Immature natural killer cell (primary cell): ENCODE data around the gene AKR1B1. TPM values are rescaled to one million over a fixed set of nuclear protein-coding genes. Genes with fewer than 3 reads are reported as not detected.

Experiments used
- DNase-seq, 3 donors: peaks; one replicate each; pipeline ENCODE4 v3.0.0; 2022; ENCODE audit warnings: mixed read lengths in 1 of 3
- H3K27ac Mint-ChIP-seq, 6 donors: one replicate each; pipeline ENCODE4 v1.8.0; 2020; ENCODE audit warnings: mixed read lengths in 6 of 6, mild to moderate bottlenecking in 5 of 6, inconsistent platforms in 4 of 6, moderate library complexity in 3 of 6
- H3K27me3 Mint-ChIP-seq, 3 donors: one replicate each; pipeline ENCODE4 v1.8.0; 2020 to 2021; ENCODE audit warnings: low read depth in 3 of 3, mild to moderate bottlenecking in 3 of 3, mixed read lengths in 3 of 3, moderate library complexity in 3 of 3, inconsistent platforms in 1 of 3
- H3K36me3 Mint-ChIP-seq, 3 donors: one replicate each; pipeline ENCODE4 v1.8.0; 2020; ENCODE audit warnings: mixed read lengths in 3 of 3, inconsistent platforms in 2 of 3, mild to moderate bottlenecking in 2 of 3
- H3K4me1 Mint-ChIP-seq, 2 donors: one replicate each; pipeline ENCODE4 v1.8.0; 2020; ENCODE audit warnings: inconsistent platforms in 2 of 2, mild to moderate bottlenecking in 2 of 2, mixed read lengths in 2 of 2, moderate library complexity in 1 of 2
- H3K4me3 Mint-ChIP-seq, 5 donors: one replicate each; pipeline ENCODE4 v1.8.0; 2020; ENCODE audit warnings: mild to moderate bottlenecking in 5 of 5, mixed read lengths in 5 of 5, inconsistent platforms in 3 of 5, moderate library complexity in 3 of 5
- H3K9me3 Mint-ChIP-seq, 6 donors: one replicate each; pipeline ENCODE4 v1.8.0; 2020; ENCODE audit warnings: mild to moderate bottlenecking in 6 of 6, mixed read lengths in 6 of 6, inconsistent platforms in 4 of 6, moderate library complexity in 3 of 6
- polyA plus RNA-seq, 3 donors: library from polyadenylated mRNA; unstranded; fragments of 300-500 nt; fragmentation: Illumina TruSeq; gene quantifications; one replicate each; pipeline ENCODE4 v1.2.3, GENCODE V29; 2021

AKR1B1 gene
- polyA plus RNA-seq, 3 donors from 2014 or later, result 173 to 265 (median 176) TPM

DNA sequence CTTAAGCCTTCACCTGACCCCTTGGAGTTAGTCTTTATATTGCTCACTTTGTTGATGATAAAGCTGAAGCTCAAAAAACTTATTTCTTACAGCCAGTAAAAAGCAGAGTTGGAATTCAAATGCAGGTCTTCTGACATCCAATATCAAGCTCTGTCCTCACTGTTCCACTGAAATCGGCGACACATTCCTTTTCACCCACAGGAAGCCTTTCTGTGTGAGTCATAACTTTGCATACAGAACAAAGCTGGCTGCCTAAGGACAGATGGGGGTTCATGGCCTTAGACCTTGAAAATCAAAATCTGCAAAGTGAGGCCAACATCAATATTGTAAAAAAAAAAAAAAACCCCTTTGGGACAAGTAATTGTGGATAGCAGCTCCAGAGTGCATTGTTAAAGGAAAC lies 21.8 kb upstream of the AKR1B1 start:
- Mint-ChIP-seq H3K9me3 (no peaks in the 10 kb centered on the region), H3K4me1 (no peaks in the 10 kb centered on the region), H3K4me3 (no peak overlapping the region), H3K36me3 (no peaks in the 10 kb centered on the region), H3K27me3 (peaks cover 0 to 9% (median 3%) of the 10 kb centered on the region in 3 donors), H3K27ac (no peak overlapping the region)
- no peak for DNase-seq

DNA sequence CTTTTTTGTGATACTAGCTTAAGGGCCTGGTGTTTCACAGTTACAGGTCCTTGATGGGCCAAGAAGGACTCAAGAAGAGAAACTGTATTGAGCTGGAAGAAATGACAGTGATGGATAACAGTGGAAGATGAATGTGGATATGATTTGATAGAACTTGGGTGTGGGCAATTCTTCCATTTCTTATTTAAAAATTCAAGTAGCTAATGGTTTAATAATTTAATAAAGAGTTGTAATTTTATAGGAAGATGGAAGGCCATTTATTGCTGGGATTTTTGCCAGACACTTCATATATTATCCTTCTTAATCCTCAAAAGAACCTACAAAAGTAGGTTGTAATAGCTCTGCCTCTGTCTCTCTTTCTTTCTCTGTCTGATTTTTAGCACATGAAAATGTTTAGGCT lies 21.3 kb upstream of the AKR1B1 start:
- no peak for DNase-seq
- Mint-ChIP-seq H3K27me3 (peaks cover 0 to 9% (median 3%) of the 10 kb centered on the region in 3 donors), H3K9me3 (no peaks in the 10 kb centered on the region)

DNA sequence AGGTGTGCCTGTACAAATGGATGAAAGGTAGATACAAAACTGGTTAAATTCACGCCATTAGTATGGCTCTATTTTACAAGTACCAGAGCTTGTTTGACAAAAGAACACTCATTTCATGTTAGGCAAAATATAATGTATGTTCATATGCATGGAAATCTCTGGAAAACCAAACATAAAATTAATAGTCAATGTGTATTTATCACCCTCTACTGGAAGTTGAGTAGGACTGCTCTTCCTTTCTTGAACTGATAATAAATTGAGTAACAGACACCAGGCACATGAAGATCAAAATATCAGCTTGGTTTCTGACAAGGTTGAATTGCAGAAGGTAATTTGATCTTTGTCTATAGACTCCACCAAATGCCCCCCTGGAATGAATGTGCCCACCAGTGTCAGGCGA lies 19.8 kb upstream of the AKR1B1 start:
- H3K4me1 Mint-ChIP-seq, result no peaks in the 10 kb centered on the region
- H3K27ac Mint-ChIP-seq, result no peak overlapping the region
- H3K36me3 Mint-ChIP-seq, result no peaks in the 10 kb centered on the region
- H3K27me3 Mint-ChIP-seq, result peaks cover 0 to 12% (median 3%) of the 10 kb centered on the region in 3 donors
- H3K4me3 Mint-ChIP-seq, result no peak overlapping the region
- DNase-seq, result no peak
- H3K9me3 Mint-ChIP-seq, result no peaks in the 10 kb centered on the region

More for the DNA sequence above, 21.3 kb upstream of the AKR1B1 start:
- Mint-ChIP-seq H3K27ac (no peak overlapping the region), H3K36me3 (no peaks in the 10 kb centered on the region), H3K4me1 (no peaks in the 10 kb centered on the region), H3K4me3 (no peak overlapping the region)

DNA sequence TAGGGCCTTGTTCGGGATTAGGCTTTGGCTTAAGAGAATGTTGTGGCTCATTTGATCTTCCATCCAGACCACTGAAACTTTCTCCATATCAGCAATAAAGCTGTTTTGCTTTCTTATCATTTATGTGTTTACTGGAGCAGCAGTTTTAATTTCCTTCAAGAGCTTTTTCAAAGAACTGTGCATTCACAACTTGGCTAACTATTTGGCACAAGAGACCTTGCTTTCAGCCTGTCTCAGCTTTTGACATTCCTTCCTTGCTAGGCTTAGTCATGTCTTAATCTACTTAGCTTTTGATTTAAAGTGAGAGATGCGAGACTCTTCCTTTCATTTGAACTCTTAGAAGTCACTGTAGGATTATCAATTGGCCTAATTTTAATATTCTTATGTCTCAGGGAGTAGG lies 19.1 kb upstream of the AKR1B1 start:
- DNase-seq, result no peak
- Mint-ChIP-seq H3K27ac (no peak overlapping the region), H3K9me3 (no peaks in the 10 kb centered on the region), H3K4me3 (no peak overlapping the region), H3K27me3 (peaks cover 0 to 8% (median 2%) of the 10 kb centered on the region in 3 donors), H3K4me1 (no peaks in the 10 kb centered on the region), H3K36me3 (no peaks in the 10 kb centered on the region)

DNA sequence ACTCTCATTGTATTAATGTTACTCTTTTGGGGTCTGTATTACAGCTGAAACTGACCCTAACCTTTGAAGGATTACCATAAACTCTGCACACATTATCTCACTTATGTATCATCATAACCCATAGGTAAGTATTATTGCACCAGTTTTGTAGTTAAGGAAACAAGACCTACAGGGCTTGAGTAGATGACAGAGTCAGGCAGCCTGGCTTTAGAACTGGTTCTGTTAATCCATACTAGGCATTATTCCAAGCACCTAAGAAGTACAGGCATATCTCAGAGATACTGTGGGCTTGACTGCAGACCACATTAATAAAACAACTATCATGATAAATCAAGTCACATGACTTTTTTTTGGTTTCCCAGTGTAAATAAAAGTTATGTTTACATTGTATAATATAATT lies 17.1 kb upstream of the AKR1B1 start:
- H3K9me3 Mint-ChIP-seq, result no peaks in the 10 kb centered on the region
- DNase-seq, result no peak
- no peak overlapping the region for H3K27ac Mint-ChIP-seq
- H3K36me3 Mint-ChIP-seq, result no peaks in the 10 kb centered on the region
- peaks cover 0 to 8% (median 0%) of the 10 kb centered on the region in 3 donors for H3K27me3 Mint-ChIP-seq
- no peaks in the 10 kb centered on the region for H3K4me1 Mint-ChIP-seq
- H3K4me3 Mint-ChIP-seq, result no peak overlapping the region

DNA sequence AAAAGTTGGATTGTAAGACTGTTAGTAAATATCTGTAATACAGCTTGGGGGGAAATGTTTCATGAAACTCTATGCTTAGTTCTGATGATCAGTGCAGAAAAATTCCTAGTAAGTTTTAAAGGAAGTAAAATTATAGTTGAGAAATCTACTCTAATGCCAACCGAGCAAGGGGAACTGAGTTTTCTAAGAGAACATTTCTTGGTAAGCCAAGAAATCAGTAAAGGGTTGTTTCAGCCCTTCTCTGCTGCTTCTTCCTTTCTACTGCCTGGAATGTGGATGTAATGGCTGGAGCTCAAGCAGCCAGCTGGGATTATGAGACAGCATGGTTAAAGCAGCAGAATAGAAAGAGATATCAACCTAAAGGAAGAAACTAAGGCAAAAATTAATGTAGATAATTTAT lies 15.9 kb upstream of the AKR1B1 start:
- Mint-ChIP-seq H3K4me1 (no peaks in the 10 kb centered on the region), H3K27me3 (peaks cover 0 to 8% (median 3%) of the 10 kb centered on the region in 3 donors), H3K9me3 (no peaks in the 10 kb centered on the region), H3K4me3 (no peak overlapping the region), H3K27ac (no peak overlapping the region), H3K36me3 (no peaks in the 10 kb centered on the region)
- DNase-seq, result no peak

DNA sequence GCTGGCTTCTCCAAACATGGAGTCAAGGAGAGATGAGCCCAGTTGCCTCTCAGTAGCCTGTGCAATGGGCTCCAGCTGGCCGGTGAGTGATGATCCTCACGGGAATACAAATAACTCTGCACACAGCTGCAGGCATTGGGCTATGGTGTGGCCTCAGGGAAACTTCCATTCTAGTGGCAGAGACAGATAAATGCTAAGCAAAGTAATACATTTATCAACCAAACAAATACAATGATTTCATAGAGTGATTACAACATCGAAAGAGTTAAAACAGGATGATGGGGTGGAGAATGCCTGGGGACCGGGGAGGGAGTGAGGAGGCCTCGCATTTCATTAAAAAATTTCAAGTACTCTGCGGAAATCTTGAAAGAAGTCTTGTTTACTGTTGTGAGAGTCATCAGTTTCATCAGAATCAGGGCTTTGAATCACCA lies 15.0 kb upstream of the AKR1B1 start:
- Mint-ChIP-seq H3K9me3 (no peaks in the 10 kb centered on the region), H3K27me3 (peaks cover 0 to 8% (median 3%) of the 10 kb centered on the region in 3 donors), H3K36me3 (no peaks in the 10 kb centered on the region), H3K4me3 (no peak overlapping the region), H3K27ac (no peak overlapping the region), H3K4me1 (no peaks in the 10 kb centered on the region)
- DNase-seq, result no peak

DNA sequence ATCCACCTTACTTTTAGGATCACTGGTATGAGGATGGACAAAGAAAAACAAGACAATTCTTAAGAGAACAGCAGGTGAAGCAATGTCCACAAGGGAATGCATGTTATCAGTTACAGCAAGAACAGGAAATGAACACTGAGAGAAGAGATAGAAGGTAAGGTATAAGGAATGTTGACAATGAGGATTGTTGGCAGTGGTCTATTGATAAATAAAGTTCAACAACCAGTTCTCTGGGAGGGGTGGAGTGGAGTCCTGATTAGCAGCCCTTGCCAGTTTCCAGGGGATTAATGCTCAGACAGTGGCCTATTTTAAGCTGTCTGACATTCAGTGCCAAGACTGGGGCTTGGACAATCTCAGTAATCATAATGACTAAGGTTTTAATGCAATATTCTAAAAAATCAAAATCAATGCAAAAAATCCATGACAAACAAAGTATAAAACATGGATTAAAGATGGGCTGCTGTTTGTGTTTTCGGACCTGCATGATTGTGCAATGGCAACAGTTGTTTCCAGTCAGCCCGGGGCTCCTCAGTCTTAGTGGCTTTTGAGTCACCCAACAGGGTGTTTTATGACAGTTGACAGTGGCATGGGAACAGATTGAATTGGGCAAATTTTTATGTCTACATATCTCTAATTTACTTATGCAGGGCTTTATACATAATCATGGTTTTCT lies 13.8 kb upstream of the AKR1B1 start:
- no peak overlapping the region for H3K4me3 Mint-ChIP-seq

DNA sequence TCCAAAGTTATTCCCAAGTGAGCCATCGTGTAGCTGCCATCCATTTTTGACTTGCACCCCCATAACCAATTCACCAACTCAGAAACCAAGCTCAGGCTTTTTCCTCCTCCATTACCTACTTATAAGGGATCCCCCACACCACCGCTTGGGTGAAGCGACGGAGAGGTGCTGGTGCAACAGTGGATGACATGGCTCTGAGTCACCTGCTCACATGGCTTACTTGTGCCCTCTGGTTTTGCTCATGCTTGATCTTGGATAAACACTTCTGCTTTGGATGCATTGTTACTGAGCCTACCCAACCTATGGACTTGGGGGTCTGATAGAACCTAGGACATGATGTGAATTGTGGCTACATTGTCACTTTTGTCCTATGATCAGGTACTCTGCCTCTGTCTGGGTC lies 12.0 kb upstream of the AKR1B1 start:
- no peaks in the 10 kb centered on the region for H3K9me3 Mint-ChIP-seq
- H3K27me3 Mint-ChIP-seq, result peaks cover 0 to 9% (median 5%) of the 10 kb centered on the region in 3 donors
- no peak overlapping the region for H3K4me3 Mint-ChIP-seq
- no peaks in the 10 kb centered on the region for H3K4me1 Mint-ChIP-seq
- DNase-seq, result no peak
- no peak overlapping the region for H3K27ac Mint-ChIP-seq
- no peaks in the 10 kb centered on the region for H3K36me3 Mint-ChIP-seq

More for the DNA sequence above, 13.8 kb upstream of the AKR1B1 start:
- Mint-ChIP-seq H3K36me3 (no peaks in the 10 kb centered on the region), H3K4me1 (no peaks in the 10 kb centered on the region), H3K27ac (no peak overlapping the region), H3K9me3 (no peaks in the 10 kb centered on the region), H3K27me3 (peaks cover 0 to 5% (median 3%) of the 10 kb centered on the region in 3 donors)
- DNase-seq, result no peak

DNA sequence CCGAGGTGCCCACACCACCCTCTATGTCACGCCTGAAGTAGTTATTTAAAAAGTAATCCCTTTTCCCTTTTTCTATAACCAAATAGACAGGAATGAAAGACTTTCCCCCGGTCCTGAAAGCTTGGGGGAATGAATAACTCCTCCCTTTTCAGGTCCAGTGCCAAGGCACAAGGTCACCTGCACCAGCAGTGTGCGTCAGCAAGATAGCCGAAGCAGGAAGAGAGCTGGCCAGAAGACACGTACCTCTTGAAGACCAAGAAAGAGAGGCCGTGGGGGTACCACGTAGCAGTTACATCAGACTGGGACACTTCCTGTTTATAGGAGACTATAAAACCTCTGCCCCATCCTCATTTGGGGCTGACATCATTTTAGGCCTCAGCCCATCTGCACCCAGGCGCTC lies 10.7 kb upstream of the AKR1B1 start:
- Mint-ChIP-seq H3K4me1 (no peaks in the 10 kb centered on the region), H3K4me3 (no peak overlapping the region), H3K27me3 (peaks cover 0 to 5% (median 4%) of the 10 kb centered on the region in 3 donors), H3K36me3 (peaks cover 1 to 5% (median 5%) of the 10 kb centered on the region in 3 donors), H3K27ac (no peak overlapping the region), H3K9me3 (peaks cover under 1 to 9% (median 8%) of the 10 kb centered on the region in 6 donors)
- no peak for DNase-seq

DNA sequence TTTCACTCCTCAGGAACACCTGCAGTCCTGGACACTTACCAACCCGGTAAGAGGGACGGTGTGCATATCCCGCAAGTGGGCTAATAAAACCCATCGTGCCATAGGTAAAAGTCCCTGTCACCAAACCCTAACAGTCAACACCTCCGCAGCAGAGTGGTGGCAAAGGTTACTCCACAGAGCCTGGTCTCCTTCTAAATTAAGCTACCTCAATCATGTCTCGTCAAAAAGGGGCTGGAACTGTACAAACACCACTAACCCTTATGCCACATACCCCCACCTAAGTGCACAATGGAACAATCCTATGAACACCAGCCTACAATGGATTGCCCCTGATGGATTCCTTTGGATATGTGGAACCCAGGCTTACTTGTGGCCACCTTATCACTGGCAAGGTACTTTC lies 9.6 kb upstream of the AKR1B1 start:
- no peaks in the 10 kb centered on the region for H3K4me1 Mint-ChIP-seq
- peaks cover 4 to 12% (median 9%) of the 10 kb centered on the region in 3 donors for H3K36me3 Mint-ChIP-seq
- no peak overlapping the region for H3K4me3 Mint-ChIP-seq
- peaks cover 0 to 5% (median 4%) of the 10 kb centered on the region in 3 donors for H3K27me3 Mint-ChIP-seq
- no peak overlapping the region for H3K27ac Mint-ChIP-seq
- peaks cover 9 to 17% (median 15%) of the 10 kb centered on the region in 6 donors for H3K9me3 Mint-ChIP-seq
- no peak for DNase-seq

DNA sequence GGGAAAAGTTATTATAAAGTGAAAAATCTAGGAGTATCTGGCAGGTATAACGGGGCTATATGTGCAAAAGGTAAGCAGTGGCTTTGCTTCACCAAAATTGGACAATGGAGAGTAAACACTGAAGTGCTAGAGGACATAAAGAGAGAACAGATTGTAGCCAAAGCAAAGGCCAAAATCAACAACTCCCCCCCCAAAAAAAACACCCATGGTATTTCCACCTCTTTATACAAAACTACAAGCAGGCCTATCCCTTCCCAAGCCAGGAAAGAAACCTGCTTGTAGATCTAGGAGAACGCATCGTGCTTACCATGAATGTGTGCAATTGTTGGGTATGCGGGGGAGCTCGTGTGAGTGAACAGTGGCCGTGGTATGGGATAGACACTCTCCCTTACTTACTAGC lies 9.2 kb upstream of the AKR1B1 start:
- H3K27me3 Mint-ChIP-seq, result peaks cover 0 to 5% (median 4%) of the 10 kb centered on the region in 3 donors
- peaks cover 4 to 12% (median 9%) of the 10 kb centered on the region in 3 donors for H3K36me3 Mint-ChIP-seq
- H3K4me3 Mint-ChIP-seq, result no peak overlapping the region
- no peak overlapping the region for H3K27ac Mint-ChIP-seq
- H3K9me3 Mint-ChIP-seq, result peaks cover 9 to 17% (median 15%) of the 10 kb centered on the region in 6 donors
- H3K4me1 Mint-ChIP-seq, result no peaks in the 10 kb centered on the region
- DNase-seq, result no peak

DNA sequence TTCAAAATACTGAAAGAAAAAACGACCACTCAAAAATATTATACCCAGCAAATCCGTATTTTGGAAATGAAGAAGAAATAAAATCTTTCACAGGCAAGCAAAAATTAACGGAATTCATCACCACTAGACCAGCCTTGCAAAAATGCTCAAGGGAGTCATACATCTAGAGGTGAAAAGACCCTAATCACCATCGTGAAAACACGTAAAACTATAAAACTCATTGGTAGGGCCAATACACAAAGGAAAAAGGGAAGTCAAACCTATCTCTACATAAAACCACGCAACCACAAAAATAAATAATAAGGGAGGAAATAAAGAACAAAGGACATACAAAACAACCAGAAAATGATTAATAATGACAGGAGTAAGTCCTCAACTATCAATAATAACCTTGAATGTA lies 6.6 kb upstream of the AKR1B1 start:
- Mint-ChIP-seq H3K36me3 (peaks cover 4 to 12% (median 9%) of the 10 kb centered on the region in 3 donors), H3K9me3 (peaks cover 9 to 17% (median 15%) of the 10 kb centered on the region in 6 donors), H3K4me3 (no peak overlapping the region), H3K27me3 (peaks cover 0 to 4% (median 2%) of the 10 kb centered on the region in 3 donors), H3K4me1 (no peaks in the 10 kb centered on the region), H3K27ac (no peak overlapping the region)
- DNase-seq, result no peak

DNA sequence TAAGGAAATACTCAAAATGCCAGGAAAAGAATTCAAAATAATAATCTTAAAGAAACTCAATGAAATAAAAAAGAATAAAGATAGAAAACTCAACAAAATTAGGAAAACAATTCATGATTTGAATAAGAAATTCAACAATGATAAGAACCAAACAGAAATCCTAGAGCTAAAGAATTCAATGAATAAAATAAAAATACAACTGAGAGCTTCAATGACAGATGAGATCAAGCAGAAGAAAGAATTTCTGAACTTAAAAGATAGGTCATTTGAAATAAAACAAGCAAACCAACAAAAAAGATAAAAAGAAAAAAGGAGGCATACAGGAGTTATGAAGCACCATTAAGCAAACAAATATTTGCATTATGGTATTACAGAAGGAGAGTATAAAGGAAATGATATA lies 5.6 kb upstream of the AKR1B1 start:
- Mint-ChIP-seq H3K27ac (no peak overlapping the region), H3K36me3 (peaks cover 4 to 12% (median 9%) of the 10 kb centered on the region in 3 donors), H3K4me1 (peaks cover 7 to 8% of the 10 kb centered on the region in 2 donors), H3K9me3 (peaks cover 9 to 17% (median 15%) of the 10 kb centered on the region in 6 donors), H3K4me3 (no peak overlapping the region), H3K27me3 (peaks cover 0 to 4% (median 2%) of the 10 kb centered on the region in 3 donors)
- DNase-seq, result no peak

DNA sequence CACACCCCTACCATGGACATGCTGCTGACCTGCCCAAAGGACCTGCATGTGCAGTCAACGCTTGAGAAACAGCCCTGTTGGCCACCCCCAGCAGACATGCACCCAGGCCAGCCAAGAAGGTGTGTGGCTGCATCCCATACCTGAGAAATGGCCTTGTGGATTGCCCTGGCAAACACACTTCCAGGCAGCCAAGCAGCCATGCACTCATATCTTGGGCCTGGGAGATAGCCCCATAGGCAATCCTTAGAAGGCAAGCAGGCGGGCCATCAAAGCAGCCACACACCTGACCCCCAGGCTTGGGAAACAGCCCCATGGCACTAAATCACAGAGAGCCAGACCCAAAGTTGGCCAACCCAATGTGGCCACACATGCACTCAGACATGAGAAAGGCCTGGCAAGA lies 4.9 kb upstream of the AKR1B1 start:
- Mint-ChIP-seq H3K4me3 (no peak overlapping the region), H3K36me3 (peaks cover 4 to 12% (median 9%) of the 10 kb centered on the region in 3 donors), H3K4me1 (peaks cover 12 to 14% of the 10 kb centered on the region in 2 donors), H3K27me3 (peaks cover 6 to 7% (median 6%) of the 10 kb centered on the region in 3 donors), H3K27ac (no peak overlapping the region), H3K9me3 (peaks cover 9 to 17% (median 15%) of the 10 kb centered on the region in 6 donors)
- DNase-seq, result no peak
